HG03520 (cell line): Measurements from ENCODE around the gene TAS1R3.

Source experiments
- ATAC-seq: cut with Tn5 transposase; IDR thresholded peaks from one replicate; pipeline ENCODE4 v1.9.1; 2021; ENCODE audit warnings: mild to moderate bottlenecking, moderate library complexity; ENCODE audit not compliant: unreplicated experiment

The TAS1R3 gene

GRCh38 chr1:1294250-1294890, 36.7 kb upstream of the TAS1R3 start:
- ATAC-seq = no peak

DNA sequence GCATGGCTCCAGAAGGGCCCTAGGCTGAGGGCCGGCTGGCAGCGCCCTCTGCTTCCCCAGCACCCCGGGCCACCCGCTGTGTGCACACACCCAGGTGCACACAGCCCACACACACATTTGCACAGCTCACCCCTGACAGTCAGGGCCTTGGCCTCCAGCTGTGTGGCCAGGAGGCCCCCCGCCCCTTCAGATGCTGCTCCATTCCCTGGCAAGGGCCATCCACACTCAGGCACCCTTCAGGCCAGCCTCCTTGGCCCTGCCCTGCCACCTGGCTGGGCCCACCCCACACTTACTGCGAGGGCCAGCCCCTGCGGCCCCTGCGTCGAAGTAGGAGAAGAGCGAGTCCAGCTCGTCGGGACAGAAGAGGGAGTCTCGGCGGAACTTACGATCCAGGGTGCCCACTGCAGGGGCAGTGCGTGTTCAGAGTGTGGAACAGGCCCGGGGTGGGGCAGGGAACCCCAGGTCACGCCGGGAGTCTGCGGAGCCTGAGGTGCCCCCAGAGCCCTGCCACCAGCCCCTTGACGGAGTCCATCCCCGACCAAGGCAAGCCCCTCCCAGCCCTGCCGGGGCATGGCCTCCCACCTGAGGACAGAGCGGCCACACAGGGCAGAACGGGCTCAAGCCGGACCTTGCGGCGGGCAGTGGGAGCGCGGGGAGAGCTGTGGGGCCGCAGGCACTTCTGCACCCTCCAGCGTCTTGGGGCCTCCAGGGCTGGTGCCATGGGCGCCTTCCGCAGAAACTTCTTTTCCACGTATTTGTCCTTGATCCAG, 35.7 kb upstream of the TAS1R3 start:
- ATAC-seq = no peak

DNA sequence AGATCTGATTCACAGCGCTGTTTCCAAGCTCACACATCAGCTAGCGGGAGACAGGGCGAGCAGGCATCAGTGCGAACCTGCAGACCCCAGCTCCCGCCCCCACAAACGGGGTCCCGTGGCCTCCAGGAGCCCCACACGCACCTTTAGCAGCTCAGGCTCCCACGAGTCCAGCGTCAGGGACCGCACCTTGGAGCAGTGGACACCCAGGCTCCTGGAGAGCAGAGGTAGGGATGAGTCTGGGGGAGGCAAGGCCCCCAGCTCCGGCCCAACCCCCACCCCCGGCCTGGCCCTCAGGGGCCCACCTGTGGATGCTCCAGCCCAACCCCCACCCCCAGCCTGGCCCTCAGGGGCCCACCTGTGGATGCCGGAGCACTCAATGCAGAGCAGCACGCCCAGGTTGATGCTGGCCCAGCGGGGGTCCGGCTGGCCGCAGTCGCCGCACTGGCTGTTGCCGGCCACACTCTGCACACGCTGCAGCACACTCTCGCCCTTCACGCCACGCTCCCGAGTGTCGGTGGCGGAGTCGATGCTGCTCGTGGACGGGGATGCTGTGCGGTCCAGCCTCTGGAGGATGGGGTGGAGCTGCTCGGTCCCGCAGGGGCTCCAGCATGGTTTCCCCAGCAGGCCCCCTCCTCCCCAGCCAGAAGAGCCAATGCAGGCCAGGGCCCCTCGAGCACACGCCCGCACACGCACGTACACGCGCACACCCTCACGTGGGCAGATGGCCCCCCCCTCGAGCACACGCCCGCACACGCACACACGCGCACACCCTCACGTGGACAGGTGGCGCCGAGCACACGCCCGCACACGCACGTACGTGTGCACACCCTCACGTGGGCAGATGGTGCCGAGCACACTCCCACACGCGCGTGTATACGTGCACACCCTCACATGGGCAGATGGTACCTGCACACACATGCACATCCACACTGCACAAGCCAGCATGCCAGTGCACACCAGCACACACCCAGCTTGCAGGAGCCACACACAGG, 34.7 kb upstream of the TAS1R3 start:
- no peak for ATAC-seq

GRCh38 chr1:1297802-1298424, 33.2 kb upstream of the TAS1R3 start:
- ATAC-seq = no peak

DNA sequence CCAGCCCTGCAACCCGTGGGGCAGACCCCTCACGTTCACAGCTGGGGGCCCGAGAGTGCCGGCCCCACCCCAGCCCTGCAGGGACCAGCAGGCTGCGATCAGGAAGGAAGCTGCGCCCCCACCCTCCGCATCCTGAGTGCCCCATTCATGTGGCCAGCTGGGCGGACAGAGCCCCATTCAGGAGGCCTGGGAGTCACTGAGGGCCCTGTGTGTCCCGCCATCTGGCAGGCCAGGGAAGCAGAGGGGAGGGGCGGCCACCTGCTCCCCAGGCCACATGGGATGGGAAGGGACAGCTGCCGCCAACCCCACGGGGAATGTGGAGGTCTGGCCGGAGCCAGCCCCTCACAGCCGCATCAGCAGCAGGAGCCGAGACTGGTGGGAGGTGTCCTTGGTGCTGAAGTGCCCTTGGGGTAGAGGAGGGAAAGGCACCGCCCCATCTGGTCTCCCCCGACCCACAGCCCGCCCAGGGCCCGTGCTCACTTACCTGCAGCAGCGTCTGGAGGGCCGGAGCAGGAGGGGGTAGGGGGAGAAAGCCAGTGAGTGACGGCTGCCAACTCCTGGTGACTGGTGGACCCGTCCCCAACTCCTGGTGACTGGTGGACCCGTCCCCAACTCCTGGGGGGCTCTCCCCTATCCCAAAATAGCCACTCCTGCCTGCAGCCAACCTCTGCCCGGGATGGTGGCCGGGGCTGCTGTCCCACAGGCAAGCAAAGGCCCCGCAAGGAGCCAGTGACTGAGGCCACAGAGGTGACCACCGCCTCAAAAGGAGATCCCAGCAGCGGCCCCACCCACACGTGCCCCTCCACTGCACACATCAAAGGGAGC, 32.0 kb upstream of the TAS1R3 start:
- ATAC-seq = no peak

- ATAC-seq = no peak
These were observed 31.3 kb upstream of the TAS1R3 start for GRCh38 chr1:1299686-1300351.

GRCh38 chr1:1300352-1300739, 30.7 kb upstream of the TAS1R3 start:
- ATAC-seq = no peak

- no peak for ATAC-seq
These were observed 29.1 kb upstream of the TAS1R3 start for GRCh38 chr1:1302006-1302430.

DNA sequence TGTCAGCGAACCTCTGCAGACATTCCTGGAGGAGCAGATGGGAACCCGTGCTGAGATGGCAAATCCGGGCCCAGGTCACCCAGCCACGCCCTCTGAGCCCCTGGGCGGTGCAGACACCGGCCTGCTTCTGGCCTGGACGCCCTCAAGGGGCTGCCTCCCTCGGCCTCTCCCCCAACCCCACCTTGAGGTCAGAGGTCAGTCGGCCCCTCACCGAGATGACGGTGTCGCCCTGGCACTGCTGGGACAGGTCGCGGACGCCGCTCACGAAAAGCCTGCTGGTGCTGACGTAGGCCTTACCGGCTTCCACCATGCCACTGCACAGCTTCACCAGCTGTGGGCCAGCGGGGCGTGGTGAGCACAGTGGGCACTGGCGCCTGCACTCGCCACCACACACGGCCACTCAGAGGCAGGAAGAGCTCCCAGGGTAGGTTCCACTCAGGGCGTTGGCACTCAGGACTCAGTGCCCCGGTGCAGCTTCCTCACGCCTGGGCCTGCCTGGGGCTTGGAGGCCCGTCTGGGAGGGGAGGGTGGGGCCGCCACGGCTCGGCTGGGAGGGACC, 28.1 kb upstream of the TAS1R3 start:
- ATAC-seq = no peak

DNA sequence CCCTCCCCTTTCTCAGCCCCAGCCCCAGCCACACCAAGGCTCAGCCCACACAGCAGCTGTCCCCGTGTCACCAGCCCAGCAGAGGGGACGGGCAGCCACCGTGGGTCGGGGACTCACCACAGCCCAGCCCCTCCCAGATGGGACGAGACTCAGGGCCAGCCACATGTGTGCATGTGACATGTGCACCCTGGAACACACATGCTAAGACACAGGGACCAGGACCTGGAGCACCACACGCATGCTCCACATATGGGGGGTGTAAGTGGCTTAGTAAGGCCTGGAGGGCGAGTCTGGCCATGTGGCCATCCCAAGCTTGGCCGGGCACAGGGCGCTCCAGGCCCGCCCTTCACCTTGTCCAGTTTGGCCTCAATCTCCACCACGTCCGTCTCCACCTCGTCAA, 27.3 kb upstream of the TAS1R3 start:
- ATAC-seq = no peak

DNA sequence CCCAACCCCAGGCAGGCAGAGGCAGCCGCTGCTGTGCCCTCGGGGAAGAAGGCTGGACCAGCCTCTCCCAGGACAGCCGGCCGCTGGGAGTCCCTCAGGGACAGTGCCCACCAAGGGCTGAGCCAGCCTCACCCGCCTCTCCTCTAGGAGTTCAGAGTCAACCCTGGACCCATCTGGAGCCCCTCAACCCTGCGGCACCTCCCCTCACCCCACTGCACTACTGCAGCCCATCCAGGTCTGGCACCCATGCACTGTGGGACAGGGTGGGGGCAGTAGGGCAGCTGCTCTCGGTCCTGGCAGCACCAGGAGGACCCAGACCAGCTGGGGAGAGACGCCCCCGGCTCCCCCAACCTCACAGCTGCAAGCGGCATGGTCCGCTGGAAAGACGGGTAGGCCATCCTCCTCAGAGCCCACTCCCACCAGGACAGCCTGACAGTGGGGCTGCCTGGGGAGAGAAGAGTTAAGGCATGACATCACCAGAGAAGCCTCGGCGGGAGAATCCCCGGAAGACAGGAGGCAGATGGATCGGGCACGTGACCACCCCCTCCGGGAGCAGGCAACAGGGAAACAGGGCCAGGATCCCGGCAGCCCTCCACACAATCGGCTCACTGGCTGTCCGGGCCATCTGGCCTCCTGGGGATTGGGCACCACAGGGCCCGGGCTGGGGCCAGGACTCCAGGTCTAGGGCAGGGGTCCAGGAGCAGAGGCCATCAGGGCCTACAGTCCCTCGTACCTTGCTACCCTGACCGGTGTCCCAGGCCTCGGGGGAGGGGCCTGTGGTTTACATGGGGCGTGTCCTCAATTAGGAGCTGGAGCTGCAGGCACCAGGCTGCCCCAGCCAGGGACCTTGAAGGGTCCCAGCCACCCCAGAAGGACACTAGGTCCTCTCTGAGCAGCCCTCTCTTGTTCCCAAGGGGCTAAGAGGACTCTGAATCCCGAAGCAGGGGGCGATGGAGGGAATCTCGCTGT, 26.5 kb upstream of the TAS1R3 start:
- ATAC-seq = no peak

- ATAC-seq = no peak
These were observed 25.6 kb upstream of the TAS1R3 start for GRCh38 chr1:1305300-1306069.

DNA sequence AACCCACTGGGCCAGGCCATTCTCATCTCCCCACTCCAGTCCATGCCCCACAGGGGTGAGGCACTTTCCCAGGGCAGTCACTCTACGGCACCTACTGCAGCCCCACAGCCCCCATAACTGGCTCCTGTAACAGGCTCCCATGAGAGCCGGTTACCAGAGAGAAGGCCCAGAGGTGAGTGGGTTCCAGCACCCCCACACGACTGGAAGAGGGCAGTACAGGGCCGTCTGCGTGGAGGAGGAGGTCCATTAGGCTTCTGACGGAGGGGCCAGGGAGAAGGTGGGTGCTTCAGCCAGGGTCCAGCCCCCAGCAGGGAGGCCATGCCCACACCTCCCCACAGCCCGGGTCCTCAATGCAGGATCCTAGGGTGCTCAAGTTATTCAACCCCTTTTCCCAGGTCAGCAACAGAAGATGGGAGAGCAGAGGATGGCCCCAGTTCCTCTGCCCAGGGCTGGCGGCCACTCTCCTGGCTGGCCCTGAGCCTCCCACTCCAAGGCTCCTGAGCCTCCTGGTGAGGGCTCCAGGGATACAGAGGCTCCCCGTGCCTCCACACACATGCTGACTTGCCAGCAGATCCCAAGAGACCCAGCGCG, 24.9 kb upstream of the TAS1R3 start:
- no peak for ATAC-seq

- no peak for ATAC-seq
These were observed 24.3 kb upstream of the TAS1R3 start for GRCh38 chr1:1306661-1307260.

- ATAC-seq = peak; percentile 3
These were observed 23.7 kb upstream of the TAS1R3 start for GRCh38 chr1:1307261-1307922.
